Measurements from ENCODE around the gene XPC.

DNA sequence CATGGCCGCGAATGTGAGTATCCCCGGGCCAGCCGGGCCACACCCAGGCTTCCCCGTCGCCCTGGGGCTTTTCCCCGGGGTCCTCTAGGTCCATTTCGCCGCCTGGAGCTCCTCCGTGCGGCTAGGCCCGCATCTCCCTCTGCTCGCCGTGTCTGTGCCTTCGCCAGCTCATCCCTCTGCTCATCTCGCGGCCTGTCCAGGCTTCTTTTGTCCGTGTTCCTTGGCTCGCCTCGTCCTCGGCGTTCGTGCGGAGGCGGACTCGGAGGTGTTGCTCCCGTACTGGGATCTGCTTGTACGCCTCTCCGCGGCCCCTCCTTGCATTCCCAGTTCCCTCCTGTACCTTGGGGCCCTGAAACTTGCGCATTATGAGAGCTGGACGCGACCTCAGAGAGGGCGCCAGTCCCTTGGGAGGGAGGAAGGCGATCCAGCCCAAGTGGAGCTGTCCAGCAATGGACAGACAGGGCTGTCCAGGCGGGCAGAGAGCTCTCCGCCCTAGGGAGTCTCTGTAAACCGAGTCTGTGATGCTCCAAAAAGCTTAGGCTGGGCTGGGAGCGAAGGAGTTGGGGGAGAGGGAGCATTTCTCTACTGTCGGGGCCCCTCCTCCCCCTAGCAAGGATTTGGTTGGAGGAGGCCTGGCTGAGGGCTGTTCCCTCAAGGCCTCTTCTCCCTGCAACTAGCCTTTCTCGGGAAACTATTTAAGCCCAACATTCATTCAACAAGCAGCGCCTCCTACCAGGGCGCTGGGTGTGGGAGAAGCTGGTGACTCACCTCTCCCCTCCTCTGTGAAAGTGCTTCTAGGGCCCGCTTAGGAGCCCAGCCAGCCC, 53.0 kb downstream of the XPC start:
- TF ChIP-seq YY1 (IDR thresholded peaks at IDR 0.05; ENCODE audit: low read depth) (no peak), RCOR1 (IDR thresholded peaks at IDR 0.05; ENCODE audit: low read length) (no peak)

All from SK-N-SH (cell line).